Measurements from ENCODE around the gene RRP8.

Gene RRP8

GRCh38 chr11:6599449-6599848 lies 4.0 kb downstream of the RRP8 start:
- no peak for DNase-seq

- DNase-seq: no peak
Measured at GRCh38 chr11:6598555-6598954, 4.9 kb downstream of the RRP8 start.

- DNase-seq: no peak
Measured at GRCh38 chr11:6596239-6596877, 7.1 kb downstream of the RRP8 start.

- no peak for DNase-seq
Measured at GRCh38 chr11:6594142-6594768, 9.2 kb downstream of the RRP8 start.

GRCh38 chr11:6588018-6588417 lies 15.4 kb downstream of the RRP8 start:
- no peak for DNase-seq

GRCh38 chr11:6587360-6587953 lies 16.0 kb downstream of the RRP8 start:
- DNase-seq: no peak

- no peak for DNase-seq
Measured at GRCh38 chr11:6586434-6587359, 16.7 kb downstream of the RRP8 start.

GRCh38 chr11:6584528-6584927 lies 18.9 kb downstream of the RRP8 start:
- DNase-seq: no peak

- no peak for DNase-seq
Measured at GRCh38 chr11:6583584-6583983, 19.8 kb downstream of the RRP8 start.

GRCh38 chr11:6579681-6580080 lies 23.7 kb downstream of the RRP8 start:
- no peak for DNase-seq

GRCh38 chr11:6578134-6578533 lies 25.3 kb downstream of the RRP8 start:
- no peak for DNase-seq

- DNase-seq: no peak
Measured at GRCh38 chr11:6576471-6577373, 26.7 kb downstream of the RRP8 start.

- DNase-seq: no peak
Measured at GRCh38 chr11:6574816-6575715, 28.4 kb downstream of the RRP8 start.

GRCh38 chr11:6572215-6572614 lies 31.2 kb downstream of the RRP8 start:
- no peak for DNase-seq

- DNase-seq: no peak
Measured at GRCh38 chr11:6571434-6572008, 31.9 kb downstream of the RRP8 start.

GRCh38 chr11:6570691-6571427 lies 32.6 kb downstream of the RRP8 start:
- no peak for DNase-seq

GRCh38 chr11:6569706-6570105 lies 33.7 kb downstream of the RRP8 start:
- no peak for DNase-seq

- DNase-seq: no peak
Measured at GRCh38 chr11:6568191-6568918, 35.1 kb downstream of the RRP8 start.

GRCh38 chr11:6567371-6567745 lies 36.1 kb downstream of the RRP8 start:
- DNase-seq: no peak
